ENCODE data around the gene KRTAP10-3. TPM values are rescaled to one million over a fixed set of nuclear protein-coding genes. Genes with fewer than 3 reads are reported as not detected.
"Not testable (repeated sequence)": the region's sequence is repeated elsewhere in the genome, so short reads cannot be mapped to it uniquely, and the experiment has no call there.

The KRTAP10-3 gene
- polyA plus RNA-seq, 1 of the 3 experiments (the other 2 are of a cell fraction), result not detected

GRCh38 chr21:44564886-44565598 lies 6.4 kb upstream of the KRTAP10-3 start (continued):
- TF ChIP-seq MAX (IDR thresholded peaks at IDR 0.05; ENCODE audit: low read depth) (no peak), SIN3A (IDR thresholded peaks at IDR 0.05; ENCODE audit: borderline replicate concordance, low read depth, low read length) (no peak)

GRCh38 chr21:44564099-44564498 lies 5.5 kb upstream of the KRTAP10-3 start:
- POLR2A ChIA-PET, result no interaction called here

GRCh38 chr21:44558329-44558675 lies 293 bp downstream of the KRTAP10-3 start:
- H3K79me2 ChIP-seq (ENCODE audit: insufficient read depth); H3K27ac ChIP-seq (ENCODE audit: low read depth in 2 of 2, low read length in 1 of 2); H3K9me2 ChIP-seq; H2AFZ ChIP-seq (ENCODE audit: low read depth); H3K36me3 ChIP-seq (replicated peaks in 1 of 2; ENCODE audit: control insufficient read depth in 1 of 2, insufficient read depth in 2 of 2, low read length in 1 of 2); H3K4me1 ChIP-seq (ENCODE audit: control insufficient read depth in 1 of 2, insufficient read depth in 2 of 2, low read depth in 1 of 2, low read length in 1 of 2); H3K9me3 ChIP-seq; H3K9ac ChIP-seq; CTCF ChIA-PET; H4K20me1 ChIP-seq (ENCODE audit: insufficient read depth); H3K4me3 ChIP-seq (ENCODE audit: low read depth in 2 of 2, low read length in 1 of 2); POLR2A ChIA-PET; DNase-seq; H3F3A ChIP-seq (replicated peaks; ENCODE audit: insufficient read depth); H3K4me2 ChIP-seq: not testable (repeated sequence)
- 14% methylated on average over 2 of the region's 10 CpGs for WGBS (ENCODE audit: low lambda C conversion rate)
- H3K27me3 ChIP-seq (ENCODE audit: insufficient read depth), result peaks cover 47% of the 10 kb centered on the region

More at GRCh38 chr21:44564099-44564498, 5.5 kb upstream of the KRTAP10-3 start:
- Histone ChIP-seq H3K36me3 (replicated peaks in 1 of 2; ENCODE audit: control insufficient read depth in 1 of 2, insufficient read depth in 2 of 2, low read length in 1 of 2) (no peaks in the 10 kb centered on the region), H3K79me2 (ENCODE audit: insufficient read depth) (no peaks in the 10 kb centered on the region), H3K9ac (no peak overlapping the region), H3K9me2 (no peaks in the 10 kb centered on the region), H3K4me1 (ENCODE audit: control insufficient read depth in 1 of 2, insufficient read depth in 2 of 2, low read depth in 1 of 2, low read length in 1 of 2) (no peaks in the 10 kb centered on the region), H3K4me2 (no peak overlapping the region), H4K20me1 (ENCODE audit: insufficient read depth) (no peaks in the 10 kb centered on the region), H3F3A (replicated peaks; ENCODE audit: insufficient read depth) (no peaks in the 10 kb centered on the region), H3K27ac (ENCODE audit: low read depth in 2 of 2, low read length in 1 of 2) (no peak overlapping the region), H3K27me3 (ENCODE audit: insufficient read depth) (peaks cover 6% of the 10 kb centered on the region; the same call in 1 of the 2 replicates), H2AFZ (ENCODE audit: low read depth) (no peak overlapping the region), H3K4me3 (ENCODE audit: low read depth in 2 of 2, low read length in 1 of 2) (no peak overlapping the region), H3K9me3 (no peaks in the 10 kb centered on the region)
- DNase-seq, result no peak
- CTCF ChIA-PET, result no interaction called here
- whole genome bisulfite sequencing (ENCODE audit: low lambda C conversion rate), result 40% methylated on average over 1 of the region's 1 CpG
- no peak for TF ChIP-seq RFX5 (IDR thresholded peaks at IDR 0.05; ENCODE audit: low read length)

GRCh38 chr21:44557491-44558328 lies 885 bp downstream of the KRTAP10-3 start:
- Histone ChIP-seq H2AFZ (ENCODE audit: low read depth) (no peak overlapping the region), H3K36me3 (replicated peaks in 1 of 2; ENCODE audit: control insufficient read depth in 1 of 2, insufficient read depth in 2 of 2, low read length in 1 of 2) (no peaks in the 10 kb centered on the region), H3K4me2 (no peak overlapping the region), H4K20me1 (ENCODE audit: insufficient read depth) (no peaks in the 10 kb centered on the region), H3K9me2 (no peaks in the 10 kb centered on the region), H3K9me3 (no peaks in the 10 kb centered on the region), H3K27ac (ENCODE audit: low read depth in 2 of 2, low read length in 1 of 2) (no peak overlapping the region), H3K4me1 (ENCODE audit: control insufficient read depth in 1 of 2, insufficient read depth in 2 of 2, low read depth in 1 of 2, low read length in 1 of 2) (no peaks in the 10 kb centered on the region), H3K4me3 (ENCODE audit: low read depth in 2 of 2, low read length in 1 of 2) (no peak overlapping the region), H3K9ac (no peak overlapping the region), H3K27me3 (ENCODE audit: insufficient read depth) (peaks cover 53% of the 10 kb centered on the region), H3F3A (replicated peaks; ENCODE audit: insufficient read depth) (no peaks in the 10 kb centered on the region), H3K79me2 (ENCODE audit: insufficient read depth) (no peaks in the 10 kb centered on the region)
- no peak for DNase-seq
- CTCF ChIA-PET, result no interaction called here
- WGBS (ENCODE audit: low lambda C conversion rate), result 17% methylated on average over 22 of the region's 30 CpGs
- POLR2A ChIA-PET, result no interaction called here
- TF ChIP-seq REST (IDR thresholded peaks at IDR 0.05; ENCODE audit: low read depth, low read length), result no peak
- no peak for TF ChIP-seq NFIC (IDR thresholded peaks at IDR 0.05; ENCODE audit: borderline replicate concordance)
- TF ChIP-seq CHD2 (IDR thresholded peaks at IDR 0.05; ENCODE audit: low read length, partially characterized antibody), result no peak
- no peak for TF ChIP-seq SIN3A (IDR thresholded peaks at IDR 0.05; ENCODE audit: borderline replicate concordance, low read depth, low read length)
- no peak for TF ChIP-seq USF1 (IDR thresholded peaks at IDR 0.05; ENCODE audit: borderline replicate concordance, low read depth)
- TF ChIP-seq EP300 (IDR thresholded peaks at IDR 0.05; ENCODE audit: borderline replicate concordance in 1 of 2, low read depth in 1 of 2, low read length in 1 of 2), result no peak
- TF ChIP-seq FOXJ3 (CRISPR knock-in tag; IDR thresholded peaks at IDR 0.05), result no peak
- TF ChIP-seq POLR2AphosphoS5 (IDR thresholded peaks at IDR 0.05; ENCODE audit: low read depth, low read length), result no peak
- no peak for TF ChIP-seq MAX (IDR thresholded peaks at IDR 0.05; ENCODE audit: low read depth)
- no peak for TF ChIP-seq FOXM1 (IDR thresholded peaks at IDR 0.05; ENCODE audit: low read depth)
- no peak for TF ChIP-seq RAD21 (IDR thresholded peaks at IDR 0.05; ENCODE audit: low read length)
- TF ChIP-seq FOSL2 (IDR thresholded peaks at IDR 0.05; ENCODE audit: borderline replicate concordance, low read depth), result no peak

Measured in SK-N-SH (cell line).